ENCODE results near the gene TCFL5.

TCFL5 gene

GRCh38 chr20:62820962-62821725 lies 40.5 kb downstream of the TCFL5 start:
- no peak for DNase-seq

- no peak for DNase-seq
These were observed 41.2 kb downstream of the TCFL5 start for GRCh38 chr20:62820208-62820961.

GRCh38 chr20:62819494-62820174 lies 42.0 kb downstream of the TCFL5 start:
- no peak for DNase-seq

GRCh38 chr20:62818592-62819493 lies 42.8 kb downstream of the TCFL5 start:
- no peak for DNase-seq

- DNase-seq, result no peak
These were observed 43.5 kb downstream of the TCFL5 start for GRCh38 chr20:62817975-62818591.

- DNase-seq, result peak; percentile 32
These were observed 44.4 kb downstream of the TCFL5 start, which contains the start of gene COL9A3 for GRCh38 chr20:62816884-62817873. Gene COL9A3 (plus strand): TSS chr20:62817050. CDS start chr20:62817065, 15 bp downstream.

GRCh38 chr20:62816031-62816883 lies 45.4 kb downstream of the TCFL5 start:
- no peak for DNase-seq

GRCh38 chr20:62815066-62815991 lies 46.3 kb downstream of the TCFL5 start:
- peak; percentile 28 for DNase-seq

GRCh38 chr20:62814709-62815065 lies 46.9 kb downstream of the TCFL5 start:
- no peak for DNase-seq

- DNase-seq, result no peak
These were observed 47.4 kb downstream of the TCFL5 start for GRCh38 chr20:62814060-62814708.

- no peak for DNase-seq
These were observed 48.0 kb downstream of the TCFL5 start for GRCh38 chr20:62813588-62813987.

- no peak for DNase-seq
These were observed 48.8 kb downstream of the TCFL5 start for GRCh38 chr20:62812907-62813200.

GRCh38 chr20:62812181-62812906 lies 49.3 kb downstream of the TCFL5 start:
- DNase-seq, result no peak

GRCh38 chr20:62811720-62812119 lies 49.9 kb downstream of the TCFL5 start:
- no peak for DNase-seq

- no peak for DNase-seq
These were observed 50.3 kb downstream of the TCFL5 start for GRCh38 chr20:62811320-62811719.

- no peak for DNase-seq
These were observed 51.8 kb downstream of the TCFL5 start for GRCh38 chr20:62809530-62810428.
